ENCODE measurements around the gene TM9SF2. TPM values are rescaled to one million over a fixed set of nuclear protein-coding genes. Genes with fewer than 3 reads are reported as not detected.
"Not testable (repeated sequence)": the region's sequence is repeated elsewhere in the genome, so short reads cannot be mapped to it uniquely, and the experiment has no call there.

TM9SF2 gene
- total RNA-seq (2022) (52.2 and 53.7 TPM in 2 replicates), Bru-seq, nascent RNA (percentile 72 among the genes with signal in this experiment), BruChase-seq, experiment 1, labeled RNA remaining after a 6-hour chase (percentile 76 among the genes with signal in this experiment), BruChase-seq, experiment 2, labeled RNA remaining after a 2-hour chase (percentile 66 among the genes with signal in this experiment)
- long read RNA-seq, transcript TM9SF2-201 (17 exons, 3,430 nt), result major isoform, 161 of 190 reads
- long read RNA-seq, partial matches to known transcripts, result 12 of 190 reads
- long read RNA-seq, other reads (novel, unspliced or antisense), result 17 of 190 reads

GRCh38 chr13:99501184-99501847, at the start of gene TM9SF2:
TM9SF2 (plus strand) TSS chr13:99501472; CDS start chr13:99501607, 135 bp downstream.
- no peak for TF ChIP-seq CTCF (IDR thresholded peaks at IDR 0.05; ENCODE audit: unreplicated experiment)
- peak; percentile 89 for DNase-seq
- H3K36me3 Mint-ChIP-seq (ENCODE audit: insufficient read depth, unreplicated experiment), result peaks cover 44% of the 10 kb centered on the region
- BruUV-seq (replicated peaks), result no TSS peak
- intact Hi-C loops (cut with micrococcal nuclease; ENCODE audit: unreplicated experiment), result no loop called here
- H3K27ac Mint-ChIP-seq (ENCODE audit: unreplicated experiment), result peak within 1 kb of the TSS; percentile 82
- H3K9me3 Mint-ChIP-seq (ENCODE audit: low read depth, unreplicated experiment), result no peaks in the 10 kb centered on the region
- peak within 1 kb of the TSS; percentile 80 for H3K4me3 Mint-ChIP-seq (ENCODE audit: low read depth, unreplicated experiment)
- no peaks in the 10 kb centered on the region for H3K27me3 Mint-ChIP-seq (ENCODE audit: unreplicated experiment)
- H3K4me1 Mint-ChIP-seq (ENCODE audit: low read depth, unreplicated experiment), result peaks cover 7% of the 10 kb centered on the region
- CTCF ChIA-PET, result no interaction called here

- Mint-ChIP-seq H3K36me3 (ENCODE audit: insufficient read depth, unreplicated experiment) (no peaks in the 10 kb centered on the region), H3K27me3 (ENCODE audit: unreplicated experiment) (no peaks in the 10 kb centered on the region), H3K9me3 (ENCODE audit: low read depth, unreplicated experiment) (no peaks in the 10 kb centered on the region), H3K27ac (ENCODE audit: unreplicated experiment) (no peak overlapping the region), H3K4me3 (ENCODE audit: low read depth, unreplicated experiment) (no peak overlapping the region), H3K4me1 (ENCODE audit: low read depth, unreplicated experiment) (no peaks in the 10 kb centered on the region)
- intact Hi-C loops (cut with micrococcal nuclease; ENCODE audit: unreplicated experiment), result no loop called here
- TF ChIP-seq CTCF (IDR thresholded peaks at IDR 0.05; ENCODE audit: unreplicated experiment), result no peak
- DNase-seq, result no peak
- CTCF ChIA-PET, result no interaction called here
- no TSS peak for BruUV-seq (replicated peaks)
These were observed 46.6 kb upstream of the TM9SF2 start for GRCh38 chr13:99454518-99455183.

- CTCF ChIA-PET, result interaction anchor here (0.7 kb wide), 1 partner anchor 9 kb away, joined by 4 read pairs; no protein-coding TSS in a partner anchor
- Mint-ChIP-seq H3K27me3 (ENCODE audit: unreplicated experiment) (no peaks in the 10 kb centered on the region), H3K36me3 (ENCODE audit: insufficient read depth, unreplicated experiment) (no peaks in the 10 kb centered on the region), H3K9me3 (ENCODE audit: low read depth, unreplicated experiment) (no peaks in the 10 kb centered on the region), H3K4me1 (ENCODE audit: low read depth, unreplicated experiment) (no peaks in the 10 kb centered on the region), H3K4me3 (ENCODE audit: low read depth, unreplicated experiment) (no peak overlapping the region), H3K27ac (ENCODE audit: unreplicated experiment) (no peak overlapping the region)
- DNase-seq, result no peak
- no TSS peak for BruUV-seq (replicated peaks)
- no peak for TF ChIP-seq CTCF (IDR thresholded peaks at IDR 0.05; ENCODE audit: unreplicated experiment)
- intact Hi-C loops (cut with micrococcal nuclease; ENCODE audit: unreplicated experiment), result no loop called here
These were observed 42.0 kb upstream of the TM9SF2 start for GRCh38 chr13:99459099-99459850.

GRCh38 chr13:99460802-99461201, 40.5 kb upstream of the TM9SF2 start:
- H3K27ac Mint-ChIP-seq (ENCODE audit: unreplicated experiment); CTCF ChIA-PET; H3K9me3 Mint-ChIP-seq (ENCODE audit: low read depth, unreplicated experiment); DNase-seq; H3K4me1 Mint-ChIP-seq (ENCODE audit: low read depth, unreplicated experiment); H3K36me3 Mint-ChIP-seq (ENCODE audit: insufficient read depth, unreplicated experiment); H3K4me3 Mint-ChIP-seq (ENCODE audit: low read depth, unreplicated experiment); BruUV-seq (replicated peaks); H3K27me3 Mint-ChIP-seq (ENCODE audit: unreplicated experiment); intact Hi-C loops (cut with micrococcal nuclease; ENCODE audit: unreplicated experiment): not testable (repeated sequence)
